HG02678 (cell line): Measurements from ENCODE around the gene AK3.

Experiments used
- ATAC-seq: cut with Tn5 transposase; IDR thresholded peaks from one replicate; pipeline ENCODE4 v1.9.1; 2021; ENCODE audit warnings: mild to moderate bottlenecking, moderate library complexity; ENCODE audit not compliant: unreplicated experiment

AK3 gene

GRCh38 chr9:4709380-4709779 is 31.6 kb downstream of the AK3 start:
- ATAC-seq: no peak

DNA sequence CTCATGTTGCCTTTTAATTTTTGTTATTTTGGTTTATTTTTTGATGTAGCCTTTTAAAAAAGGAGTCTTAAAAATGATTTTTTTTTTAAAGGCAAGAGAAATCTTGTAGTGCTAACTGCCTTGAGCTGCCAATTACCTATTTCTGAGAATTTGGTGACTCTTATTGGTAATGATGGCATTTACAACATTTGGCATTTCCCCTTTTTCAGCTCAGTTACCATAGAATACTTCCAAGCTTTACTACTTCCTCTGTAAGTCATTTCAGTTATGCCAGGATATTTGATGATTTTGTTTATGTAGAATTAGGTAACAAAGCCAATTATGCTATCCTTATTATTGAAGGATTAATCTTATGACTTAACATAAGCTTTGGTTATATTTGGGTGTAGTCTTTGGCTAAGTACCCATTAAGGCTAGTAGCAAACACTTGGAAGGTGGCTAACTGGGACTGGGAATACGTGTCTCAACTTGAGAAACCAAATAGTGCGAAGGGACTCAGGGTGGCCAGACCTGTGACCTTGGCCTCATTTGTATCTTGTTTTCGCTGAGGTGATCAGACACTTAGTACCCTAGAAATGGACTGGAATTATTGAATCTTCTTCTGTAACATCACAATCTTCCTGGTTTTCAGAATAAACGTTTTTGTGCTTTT is 33.9 kb downstream of the AK3 start:
- no peak for ATAC-seq

DNA sequence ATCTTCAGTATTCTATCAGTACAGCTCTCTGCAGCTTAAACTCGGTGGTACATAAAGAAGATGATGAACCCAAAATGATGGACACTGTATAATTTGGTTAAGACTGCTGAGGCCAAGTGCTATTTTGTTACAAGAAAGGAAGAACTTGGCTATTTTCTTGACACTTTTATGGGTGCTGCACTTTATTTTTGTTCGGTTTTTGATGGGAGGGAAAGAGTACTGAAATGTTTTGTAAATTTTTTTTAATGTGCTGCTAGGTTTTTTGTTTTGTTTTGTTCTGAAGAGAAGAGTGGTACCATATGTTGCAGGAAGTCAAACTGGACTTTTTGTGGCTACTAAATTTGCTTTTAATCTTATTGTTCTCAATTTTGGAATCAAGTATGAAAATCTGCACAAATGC is 35.0 kb downstream of the AK3 start:
- ATAC-seq: no peak

- ATAC-seq: no peak
These were observed 36.9 kb downstream of the AK3 start for GRCh38 chr9:4704129-4704528.

DNA sequence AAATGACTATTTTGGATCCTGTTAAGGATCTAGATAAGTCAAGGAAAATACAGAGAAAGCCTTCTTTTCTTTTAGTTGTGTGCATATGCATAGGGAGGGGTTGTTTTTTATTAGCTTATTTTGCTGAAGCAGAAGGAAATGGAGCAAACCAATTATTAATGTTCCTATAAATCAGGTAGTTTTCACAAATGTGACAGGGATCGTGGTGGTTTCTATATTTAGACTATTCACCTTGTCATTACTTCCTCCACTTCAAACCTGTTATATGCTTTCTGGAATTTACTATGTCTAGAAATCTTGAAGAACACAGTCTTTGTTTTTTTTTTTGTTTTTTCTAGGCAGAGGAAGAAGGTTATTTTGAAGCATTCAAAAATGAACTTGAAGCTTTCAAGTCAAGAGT is 39.5 kb downstream of the AK3 start:
- ATAC-seq: no peak

DNA sequence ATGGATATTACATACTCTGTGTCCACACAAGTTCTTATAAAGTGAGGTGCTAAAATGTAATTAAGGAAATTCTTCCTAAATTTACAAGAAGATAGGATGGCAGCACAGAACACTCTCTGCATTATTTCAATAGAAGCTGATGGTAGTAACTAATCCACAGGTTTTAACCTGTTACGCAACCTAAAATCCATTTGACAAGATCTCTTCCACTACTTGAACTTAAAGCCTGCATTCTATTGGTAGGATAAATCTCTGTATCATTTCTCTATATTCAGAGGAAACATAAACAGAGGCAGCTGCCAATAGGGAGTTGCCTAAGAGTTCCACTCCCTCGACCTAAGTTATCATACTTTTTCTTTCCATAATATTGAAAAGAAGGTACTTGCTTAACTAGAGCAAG is 40.1 kb downstream of the AK3 start:
- ATAC-seq: no peak

DNA sequence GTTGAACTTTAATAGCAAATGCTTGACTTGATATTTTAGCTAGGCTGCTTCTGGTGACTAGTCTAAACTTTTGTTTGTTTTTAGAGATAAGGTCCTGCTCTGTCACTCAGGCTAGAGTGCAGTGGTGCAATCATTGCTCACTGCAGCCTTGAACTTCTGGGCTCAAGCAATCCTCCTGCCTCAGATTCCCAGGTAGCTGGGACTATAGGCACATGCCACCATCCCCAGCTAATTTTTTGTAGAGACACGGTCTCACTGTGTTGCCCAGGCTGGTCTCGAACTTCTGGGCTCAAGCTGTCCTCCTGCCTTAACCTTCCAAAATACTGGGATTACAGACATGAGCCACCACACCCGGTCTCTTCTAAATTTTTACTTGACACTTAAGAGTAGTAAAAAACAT is 40.9 kb downstream of the AK3 start:
- ATAC-seq: no peak

GRCh38 chr9:4691795-4692194 is 49.2 kb downstream of the AK3 start:
- no peak for ATAC-seq

- ATAC-seq: peak; percentile 57
These were observed 50.9 kb downstream of the AK3 start for GRCh38 chr9:4690144-4690543.

GRCh38 chr9:4689687-4690104 is 51.3 kb downstream of the AK3 start:
- ATAC-seq: peak; percentile 80

DNA sequence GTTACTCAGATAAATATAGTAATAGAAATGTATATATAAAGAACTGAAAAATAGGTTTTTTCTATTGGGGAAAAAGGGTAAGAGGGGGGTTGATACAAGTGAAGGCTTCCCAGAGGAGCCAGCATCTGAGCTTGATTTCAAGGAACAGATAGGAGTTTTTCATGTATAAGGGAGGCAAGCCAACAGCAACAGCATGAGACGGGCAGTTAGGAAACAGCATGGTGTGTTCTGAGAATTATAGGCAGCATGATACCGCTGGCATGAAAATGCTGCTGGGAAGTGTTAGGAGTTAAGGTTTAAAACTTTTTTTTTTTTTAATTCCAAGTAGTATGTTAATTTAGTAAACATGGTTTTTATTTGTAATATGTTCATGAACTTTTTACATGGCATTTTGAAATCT is 52.0 kb downstream of the AK3 start:
- ATAC-seq: no peak

- no peak for ATAC-seq
These were observed 54.4 kb downstream of the AK3 start for GRCh38 chr9:4686584-4686983.

DNA sequence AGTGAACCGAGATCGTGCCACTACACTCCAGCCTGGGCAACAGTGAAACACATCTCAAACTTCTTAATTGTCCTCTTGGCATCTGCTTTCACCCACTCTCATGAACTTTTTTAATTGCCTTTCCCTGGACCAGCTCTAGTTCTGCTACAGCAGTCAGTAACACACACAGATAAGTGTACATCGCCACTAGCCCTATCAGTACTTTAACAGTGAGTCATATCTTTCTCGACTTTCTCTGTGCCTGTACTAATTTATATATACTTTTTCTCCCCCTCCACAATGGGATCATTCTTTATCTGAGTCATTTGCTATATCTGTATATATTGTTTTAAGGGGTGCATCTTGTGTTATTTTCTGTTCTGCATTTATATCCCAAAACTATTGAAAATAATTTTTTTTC is 54.9 kb downstream of the AK3 start:
- no peak for ATAC-seq

DNA sequence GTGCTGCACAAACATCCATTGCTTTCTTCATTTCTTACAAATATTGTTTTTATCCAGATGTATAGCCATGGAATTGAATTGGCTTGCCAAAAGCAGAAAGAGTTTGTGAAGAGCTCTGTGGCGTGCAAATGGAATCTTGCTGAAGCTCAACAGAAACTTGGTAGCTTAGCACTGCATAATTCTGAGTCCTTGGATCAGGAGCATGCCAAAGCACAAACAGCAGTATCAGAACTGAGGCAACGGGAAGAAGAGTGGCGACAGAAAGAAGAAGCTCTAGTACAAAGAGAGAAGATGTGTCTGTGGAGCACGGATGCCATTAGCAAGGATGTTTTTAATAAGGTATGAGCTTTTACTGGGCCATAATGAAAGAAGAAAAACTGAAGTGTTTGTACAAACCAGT is 56.2 kb downstream of the AK3 start:
- ATAC-seq: no peak

DNA sequence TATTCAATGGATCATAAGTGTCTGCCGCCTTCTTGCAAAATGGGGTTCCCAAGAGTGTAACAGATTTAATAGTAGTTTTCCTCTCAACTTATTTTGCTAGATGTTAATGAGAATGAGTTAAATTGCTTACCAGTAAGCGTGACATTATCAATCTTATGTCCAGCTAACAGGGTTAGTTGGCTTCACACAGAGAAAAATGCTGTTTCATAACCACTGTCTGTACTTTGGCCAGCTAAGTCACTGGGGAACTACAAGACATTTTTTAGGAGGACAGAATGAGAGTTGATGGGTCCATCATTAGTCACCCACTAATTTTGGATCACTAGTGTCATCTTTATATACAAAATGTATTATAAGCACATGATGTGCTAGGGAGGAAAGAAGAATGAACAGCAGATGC is 60.3 kb downstream of the AK3 start:
- ATAC-seq: no peak

GRCh38 chr9:4680173-4680525 is 60.9 kb downstream of the AK3 start:
- peak; percentile 1 for ATAC-seq

- peak; percentile 93 for ATAC-seq
These were observed 61.5 kb downstream of the AK3 start, which contains the start of gene CDC37L1 for GRCh38 chr9:4679268-4680172. TSS of gene CDC37L1 (plus strand) at chr9:4679569. CDS start at chr9:4679768, 199 bp downstream.

DNA sequence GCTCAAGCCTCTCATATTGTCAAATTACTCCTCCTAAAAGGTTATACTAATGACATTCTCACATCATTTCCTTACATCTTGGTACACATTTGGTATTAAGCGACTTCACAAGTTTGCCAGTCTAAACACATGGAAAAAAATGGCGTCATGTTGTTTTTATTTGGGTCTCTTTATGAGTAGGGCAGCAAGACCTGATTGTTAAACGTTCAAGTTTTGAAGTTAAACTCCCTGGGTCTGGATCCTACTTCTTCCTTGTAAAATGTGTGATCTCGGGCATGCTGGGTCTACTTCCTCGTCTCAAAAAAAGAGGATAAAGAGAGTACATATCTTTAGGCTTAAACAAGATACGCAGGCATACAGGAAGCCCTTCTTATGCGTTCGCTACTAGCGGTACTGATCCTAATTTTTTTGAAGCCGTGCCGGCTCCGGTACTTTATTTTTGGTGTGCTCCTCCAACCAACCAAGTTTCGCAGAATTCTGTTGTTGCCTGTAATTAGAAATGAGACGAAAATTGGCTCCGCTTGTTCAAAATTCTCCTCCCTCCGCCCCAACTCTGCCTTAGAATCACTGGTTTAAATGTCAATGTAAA is 62.2 kb downstream of the AK3 start:
- ATAC-seq: peak; percentile 18

GRCh38 chr9:4677392-4677791 is 63.6 kb downstream of the AK3 start:
- no peak for ATAC-seq

DNA sequence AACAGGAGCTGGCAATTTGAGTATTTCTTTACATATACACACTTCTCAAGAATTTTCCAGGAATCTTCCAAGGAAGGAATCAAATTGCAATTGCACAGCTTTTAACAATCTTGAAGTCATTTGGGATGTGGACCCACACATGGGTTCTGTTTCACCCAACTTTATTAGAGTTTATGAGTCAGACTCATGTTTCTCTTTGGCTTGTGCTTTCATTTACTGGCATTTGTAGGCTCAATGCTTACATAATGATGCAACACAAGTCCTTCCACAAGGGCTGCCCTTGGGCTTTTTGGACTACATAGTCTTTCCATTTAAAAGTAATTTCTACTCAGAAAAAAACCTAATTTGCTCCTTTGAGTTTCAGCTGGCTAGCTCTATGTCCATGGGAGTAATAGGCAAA is 66.2 kb downstream of the AK3 start:
- no peak for ATAC-seq

DNA sequence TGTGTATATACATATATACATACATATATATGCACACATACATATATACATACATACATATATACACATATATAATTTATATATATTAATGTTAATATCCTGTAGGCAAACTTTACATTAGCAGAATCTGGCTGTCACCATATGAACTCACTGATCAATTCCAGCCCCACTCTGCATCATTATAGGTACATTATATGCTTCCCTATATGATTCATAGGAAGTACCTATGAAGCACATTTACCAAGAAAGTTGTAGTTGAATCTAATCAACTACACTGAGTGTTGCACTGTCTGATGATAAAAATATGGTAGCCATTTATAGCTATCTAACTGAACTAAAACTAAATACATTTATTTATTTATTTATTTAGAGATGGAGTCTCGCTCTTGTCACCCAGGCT is 69.3 kb downstream of the AK3 start:
- no peak for ATAC-seq

- ATAC-seq: no peak
These were observed 70.4 kb downstream of the AK3 start for GRCh38 chr9:4670591-4670990.
